Thymus (tissue), 11 donors: ENCODE results near the gene PLEKHA8. TPM values are rescaled to one million over a fixed set of nuclear protein-coding genes. Genes with fewer than 3 reads are reported as not detected.
A peak's percentile ranks its signal among the peaks of the same experiment; 100 is the strongest.

Source experiments
- DNase-seq, 9 donors: peaks; one replicate each; pipeline ENCODE4 v3.0.0-alpha.2; 2013; ENCODE audit warnings: low spot score in 9 of 9, low read depth in 6 of 9, missing footprints in 1 of 9
- H3K27ac ChIP-seq, 2 donors: one replicate each; pipeline ENCODE4 v1.5.1; 2013; ENCODE audit warnings: control low read depth in 1 of 2, low read depth in 1 of 2, low read length in 1 of 2, mild to moderate bottlenecking in 1 of 2, moderate library complexity in 1 of 2
- H3K27me3 ChIP-seq, 2 donors: one replicate each; pipeline ENCODE4 v1.5.1; 2013; ENCODE audit warnings: low read length in 1 of 2; ENCODE audit not compliant: control insufficient read depth in 2 of 2, insufficient read depth in 1 of 2
- H3K36me3 ChIP-seq, 2 donors: one replicate each; pipeline ENCODE4 v1.5.1; 2013; ENCODE audit warnings: low read length in 1 of 2, mild to moderate bottlenecking in 1 of 2, moderate library complexity in 1 of 2; ENCODE audit not compliant: control insufficient read depth in 2 of 2, insufficient read depth in 2 of 2
- H3K4me1 ChIP-seq, 2 donors: one replicate each; pipeline ENCODE4 v1.5.1; 2013; ENCODE audit warnings: low read length in 2 of 2; ENCODE audit not compliant: control insufficient read depth in 2 of 2, insufficient read depth in 2 of 2
- H3K4me3 ChIP-seq, 2 donors: one replicate each; pipeline ENCODE4 v1.5.1; 2013; ENCODE audit warnings: low read length in 2 of 2, control low read depth in 1 of 2, mild to moderate bottlenecking in 1 of 2
- H3K9me3 ChIP-seq, 2 donors: one replicate each; pipeline ENCODE4 v1.5.1; 2013; ENCODE audit warnings: low read length in 1 of 2, mild to moderate bottlenecking in 1 of 2; ENCODE audit not compliant: control insufficient read depth in 2 of 2, insufficient read depth in 1 of 2
- WGBS: extraction: QIAGEN DNeasy Blood & Tissue Kit; methylation state at CpG from one replicate; pipeline ENCODE4 v1.1.7; 2013; 5-methylcytosine and 5-hydroxymethylcytosine counted together
- polyA plus RNA-seq: library from polyadenylated mRNA; stranded (reverse); fragments of 200-250 nt; gene quantifications from one replicate; pipeline ENCODE4 v1.2.3, GENCODE V29; 2013
- total RNA-seq: library from RNA; stranded (reverse); fragments of 120-200 nt; gene quantifications from one replicate; pipeline ENCODE4 v1.2.4, GENCODE V29; 2013
- donor health status: healthy.

PLEKHA8 gene
- total and polyA plus RNA-seq, 2 donors: 3.9 to 5.7 TPM

- no peak overlapping the region for H3K4me3 ChIP-seq
- no peaks in the 10 kb centered on the region for H3K9me3 ChIP-seq
- no peaks in the 10 kb centered on the region for H3K27me3 ChIP-seq
- H3K36me3 ChIP-seq: no peaks in the 10 kb centered on the region
- no peak overlapping the region for H3K27ac ChIP-seq
- WGBS: 94% methylated on average over 4 of the region's 4 CpGs
- no peak for DNase-seq
- no peaks in the 10 kb centered on the region for H3K4me1 ChIP-seq
These were observed 89.7 kb downstream of the PLEKHA8 start for GRCh38 chr7:30117896-30118295.

DNA sequence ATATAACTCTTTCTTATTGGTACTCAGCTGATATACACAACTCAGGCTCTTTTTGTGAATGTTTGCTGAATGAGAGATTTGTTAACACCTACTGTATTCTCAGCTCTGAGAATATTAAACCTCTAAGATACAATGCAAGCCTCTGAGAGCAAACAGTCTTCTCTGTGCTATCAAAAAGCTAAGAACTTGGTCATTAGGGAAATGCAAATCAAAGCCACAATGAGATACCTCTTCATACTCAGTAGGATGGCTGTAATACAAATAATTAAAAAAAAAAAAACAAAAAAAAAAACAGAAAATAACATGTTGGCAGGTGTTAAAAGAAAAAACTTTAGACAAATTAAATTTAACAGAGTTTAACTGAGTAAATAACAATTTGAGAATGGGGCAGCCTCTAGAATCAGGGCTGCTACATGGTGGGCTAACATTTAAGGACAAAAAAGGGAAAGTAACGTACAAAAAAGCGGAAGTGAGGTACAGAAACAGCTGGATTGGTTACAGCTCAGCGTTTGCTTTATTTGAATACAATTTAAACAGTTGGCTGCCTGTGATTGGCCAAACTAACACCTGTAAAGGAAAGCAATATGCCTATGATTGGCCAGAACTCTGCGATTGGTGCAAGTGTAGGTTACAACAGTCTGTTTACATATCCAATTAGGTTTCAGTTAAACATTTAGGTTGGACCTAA is 91.8 kb downstream of the PLEKHA8 start:
- Histone ChIP-seq H3K27me3 (no peaks in the 10 kb centered on the region), H3K27ac (no peak overlapping the region), H3K9me3 (no peaks in the 10 kb centered on the region), H3K4me1 (no peaks in the 10 kb centered on the region), H3K36me3 (no peaks in the 10 kb centered on the region), H3K4me3 (no peak overlapping the region)
- WGBS: 91% methylated on average over 4 of the region's 4 CpGs
- DNase-seq: no peak

GRCh38 chr7:30133736-30134610 is 105.8 kb downstream of the PLEKHA8 start:
- peak overlapping the region; percentile 45 to 84 for H3K4me3 ChIP-seq
- H3K27me3 ChIP-seq: peaks cover 7 to 23% of the 10 kb centered on the region in 2 donors
- H3K27ac ChIP-seq: no peak overlapping the region
- peaks cover 6 to 10% of the 10 kb centered on the region in 2 donors for H3K4me1 ChIP-seq
- H3K36me3 ChIP-seq: no peaks in the 10 kb centered on the region
- no peaks in the 10 kb centered on the region for H3K9me3 ChIP-seq
- 45% methylated on average over 13 of the region's 13 CpGs for WGBS
- DNase-seq: no peak

DNA sequence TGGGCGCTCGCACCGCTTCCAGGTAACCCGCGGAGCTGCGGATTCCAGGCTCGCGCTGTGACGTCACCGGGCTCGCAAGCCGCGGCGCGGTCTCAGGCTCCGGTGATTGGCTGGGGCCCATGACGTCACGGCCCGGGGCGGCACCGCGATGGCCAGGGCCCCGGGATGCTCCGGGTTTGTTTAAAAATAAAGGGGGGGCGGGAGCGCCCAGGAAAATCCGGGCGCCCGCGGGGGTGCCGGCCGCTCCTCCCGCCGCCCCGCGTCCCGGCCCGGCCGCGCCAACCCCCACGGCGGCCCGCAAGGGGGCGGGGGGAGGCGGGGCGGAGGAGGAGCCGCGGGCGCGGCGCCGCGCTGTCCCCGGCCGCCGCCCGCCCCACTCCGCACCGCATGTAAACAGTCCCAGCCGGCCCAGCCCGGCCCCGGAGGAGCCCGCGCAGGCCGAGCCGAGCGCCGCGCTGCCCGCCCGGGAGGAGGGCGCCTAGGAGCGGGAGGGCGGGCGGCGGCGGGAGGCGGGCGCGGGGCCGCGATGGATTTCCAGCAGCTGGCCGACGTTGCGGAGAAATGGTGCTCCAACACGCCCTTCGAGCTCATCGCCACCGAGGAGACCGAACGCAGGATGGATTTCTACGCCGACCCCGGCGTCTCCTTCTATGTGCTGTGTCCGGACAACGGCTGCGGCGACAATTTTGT is 106.5 kb downstream of the PLEKHA8 start, which contains the start of gene MTURN:
MTURN (plus strand) TSS at position 376 of the 690 bp plus-strand sequence; CDS start at position 527, 151 bp downstream.
- under 1% methylated on average over 99 of the region's 99 CpGs for WGBS
- Histone ChIP-seq H3K4me1 (peaks cover 6 to 10% of the 10 kb centered on the region in 2 donors), H3K27ac (peak within 1 kb of the TSS in 1 of 2 donors; percentile 59), H3K36me3 (no peaks in the 10 kb centered on the region), H3K4me3 (peak within 1 kb of the TSS; percentile 60 to 84), H3K9me3 (no peaks in the 10 kb centered on the region), H3K27me3 (peaks cover 7 to 23% of the 10 kb centered on the region in 2 donors)
- peak in 8 of 9 donors; percentile 55 to 82 (median 66) for DNase-seq

DNA sequence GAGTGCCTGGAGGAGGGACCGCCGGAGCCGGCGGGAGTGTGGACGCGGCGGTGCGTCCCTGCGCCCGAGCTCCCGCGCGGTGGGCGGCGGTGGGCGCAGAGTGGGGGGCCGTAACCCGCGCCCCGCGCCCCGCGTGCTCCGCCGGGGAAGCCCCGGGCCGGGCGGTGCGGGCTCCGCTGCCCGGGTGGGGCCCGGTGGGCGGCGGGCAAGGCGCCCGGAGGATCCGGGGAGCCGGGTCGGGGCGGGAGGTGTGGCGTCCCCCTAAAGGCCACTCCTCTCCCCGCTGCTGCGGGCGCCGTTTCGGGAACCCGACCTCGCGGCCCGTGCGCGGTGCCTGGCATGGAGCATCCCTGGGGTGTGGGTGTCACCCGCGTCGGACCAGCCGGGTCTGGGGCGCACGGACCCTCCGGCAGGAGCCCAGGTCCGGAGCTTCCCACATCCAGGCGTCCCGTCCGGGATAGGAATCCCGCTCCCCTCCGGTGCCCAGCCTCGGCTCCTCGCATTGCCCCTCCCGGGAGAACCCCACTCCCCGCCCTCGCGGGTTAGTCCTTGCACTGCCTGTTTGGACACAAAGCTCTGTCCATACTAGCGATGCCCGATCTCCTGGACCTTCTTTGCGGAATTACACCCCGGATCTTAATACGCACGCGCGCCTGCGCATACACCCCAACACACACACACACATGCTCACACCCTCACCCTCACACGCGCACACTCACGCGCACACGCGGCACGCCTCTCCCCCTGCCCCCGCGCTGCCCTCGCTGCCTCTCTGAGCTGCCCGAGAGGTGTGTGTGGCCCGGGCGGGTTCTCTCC is 107.3 kb downstream of the PLEKHA8 start:
- H3K27me3 ChIP-seq: peaks cover 7 to 23% of the 10 kb centered on the region in 2 donors
- peaks cover 6 to 10% of the 10 kb centered on the region in 2 donors for H3K4me1 ChIP-seq
- peak overlapping the region; percentile 60 to 84 for H3K4me3 ChIP-seq
- H3K36me3 ChIP-seq: no peaks in the 10 kb centered on the region
- no peaks in the 10 kb centered on the region for H3K9me3 ChIP-seq
- peak overlapping the region in 1 of 2 donors; percentile 59 for H3K27ac ChIP-seq
- WGBS: under 1% methylated on average over 93 of the region's 93 CpGs
- peak in 1 of 9 donors; percentile 54 for DNase-seq

DNA sequence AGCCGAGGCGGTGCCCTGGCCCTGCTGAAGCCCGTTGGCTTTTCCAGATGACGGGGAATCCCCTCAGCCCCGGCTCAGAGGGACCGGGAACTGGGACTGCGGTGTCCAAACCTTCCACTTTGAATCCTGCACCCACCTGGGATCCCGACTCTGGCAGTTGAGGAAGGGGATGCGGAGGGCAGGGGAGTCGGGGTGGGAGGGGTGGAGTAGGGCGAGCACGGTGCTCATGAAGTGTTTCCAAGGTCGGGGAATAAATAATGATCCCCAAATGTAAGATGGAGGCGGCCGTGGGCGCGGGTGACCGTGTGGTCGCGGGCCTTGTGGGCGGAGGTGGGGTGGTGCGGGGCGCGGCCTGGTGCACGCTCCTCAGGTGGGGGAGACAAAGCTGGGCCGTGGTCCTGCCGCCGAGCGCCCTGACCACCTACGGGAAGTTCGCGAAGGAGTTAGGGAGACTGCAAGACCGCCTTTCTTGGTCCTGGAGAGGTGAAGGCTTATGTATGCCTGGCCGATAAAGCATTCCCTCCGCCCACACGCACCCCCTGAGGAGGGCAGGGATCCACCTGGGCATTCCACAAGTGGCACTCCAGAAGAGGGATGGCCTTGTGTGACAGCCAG is 108.0 kb downstream of the PLEKHA8 start:
- H3K4me3 ChIP-seq: peak overlapping the region; percentile 60 to 84
- peaks cover 7 to 23% of the 10 kb centered on the region in 2 donors for H3K27me3 ChIP-seq
- peaks cover 9 to 10% of the 10 kb centered on the region in 2 donors for H3K4me1 ChIP-seq
- no peaks in the 10 kb centered on the region for H3K9me3 ChIP-seq
- H3K27ac ChIP-seq: no peak overlapping the region
- WGBS: 26% methylated on average over 36 of the region's 36 CpGs
- no peak for DNase-seq
- no peaks in the 10 kb centered on the region for H3K36me3 ChIP-seq

DNA sequence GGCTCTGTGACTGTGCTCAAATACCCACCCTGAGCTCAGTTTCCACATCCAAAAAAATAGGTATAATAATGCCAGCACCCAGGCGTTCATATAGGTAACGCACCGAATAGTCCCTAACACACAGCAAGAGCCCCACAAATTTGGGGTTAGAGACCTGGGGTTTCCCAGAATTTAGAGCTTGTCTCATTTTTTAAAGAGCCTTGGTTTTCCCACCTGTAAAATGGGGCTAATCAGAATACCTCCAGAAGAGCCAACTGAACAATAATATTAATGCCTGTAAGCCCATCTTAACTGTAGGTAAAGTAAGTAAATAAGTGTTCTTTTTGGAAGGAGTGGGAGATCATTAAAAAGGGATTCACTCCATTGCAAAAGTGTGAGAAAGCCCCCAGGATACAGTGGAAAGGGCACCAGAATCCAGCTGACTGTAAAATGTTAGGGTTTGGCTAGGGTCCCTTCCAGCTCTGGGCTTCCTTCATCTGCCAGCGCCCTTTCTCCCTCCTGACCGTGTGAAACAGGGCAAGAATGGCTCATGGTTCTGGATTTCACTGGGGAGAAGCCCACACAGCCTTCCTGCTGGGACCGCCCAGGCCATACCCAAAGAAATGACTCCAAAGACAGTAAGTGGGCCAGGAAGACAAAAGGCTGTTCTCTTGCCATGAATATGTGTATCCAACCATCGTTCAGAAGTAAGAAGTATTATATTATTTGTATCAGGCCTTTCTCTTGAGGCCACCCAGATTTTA is 108.7 kb downstream of the PLEKHA8 start:
- Histone ChIP-seq H3K4me3 (peak overlapping the region in 1 of 2 donors; percentile 84), H3K4me1 (peaks cover 10 to 13% of the 10 kb centered on the region in 2 donors), H3K27ac (no peak overlapping the region), H3K27me3 (peaks cover 7 to 23% of the 10 kb centered on the region in 2 donors), H3K36me3 (no peaks in the 10 kb centered on the region), H3K9me3 (no peaks in the 10 kb centered on the region)
- 97% methylated on average over 7 of the region's 7 CpGs for WGBS
- DNase-seq: no peak
